HG02798 (cell line): ENCODE results near the gene FCHO2.

ENCODE experiments used
- ATAC-seq: cut with Tn5 transposase; IDR thresholded peaks from one replicate; pipeline ENCODE4 v1.9.1; 2021; ENCODE audit warnings: mild to moderate bottlenecking; ENCODE audit not compliant: unreplicated experiment, poor library complexity

The FCHO2 gene

GRCh38 chr5:73104326-73104725, 148.5 kb downstream of the FCHO2 start:
- no peak for ATAC-seq

GRCh38 chr5:73106335-73106734, 150.5 kb downstream of the FCHO2 start:
- ATAC-seq = no peak

DNA sequence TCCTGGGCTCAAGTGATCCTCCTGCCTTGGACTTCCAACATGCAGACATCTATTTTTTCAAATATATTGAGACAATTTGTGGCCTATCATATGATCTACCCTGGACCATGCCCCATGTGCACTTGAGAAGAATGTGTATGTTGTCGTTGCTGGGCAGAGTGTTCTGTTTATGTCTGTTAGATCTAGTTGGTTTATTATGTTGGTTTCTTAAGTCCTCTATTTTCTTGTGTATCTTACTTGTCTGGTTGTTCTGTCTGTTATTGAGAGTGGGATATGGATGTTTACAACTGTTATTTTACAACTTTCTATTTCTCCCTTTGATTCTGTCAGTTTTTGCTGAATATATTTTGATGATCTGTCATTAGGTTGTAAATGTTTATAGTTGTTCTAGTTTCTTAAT, 154.3 kb downstream of the FCHO2 start:
- ATAC-seq = no peak

GRCh38 chr5:73111536-73111935, 155.7 kb downstream of the FCHO2 start:
- no peak for ATAC-seq

- ATAC-seq = no peak
These were observed 156.5 kb downstream of the FCHO2 start for GRCh38 chr5:73112359-73112758.

- ATAC-seq = no peak
These were observed 158.3 kb downstream of the FCHO2 start for GRCh38 chr5:73114044-73114688.

DNA sequence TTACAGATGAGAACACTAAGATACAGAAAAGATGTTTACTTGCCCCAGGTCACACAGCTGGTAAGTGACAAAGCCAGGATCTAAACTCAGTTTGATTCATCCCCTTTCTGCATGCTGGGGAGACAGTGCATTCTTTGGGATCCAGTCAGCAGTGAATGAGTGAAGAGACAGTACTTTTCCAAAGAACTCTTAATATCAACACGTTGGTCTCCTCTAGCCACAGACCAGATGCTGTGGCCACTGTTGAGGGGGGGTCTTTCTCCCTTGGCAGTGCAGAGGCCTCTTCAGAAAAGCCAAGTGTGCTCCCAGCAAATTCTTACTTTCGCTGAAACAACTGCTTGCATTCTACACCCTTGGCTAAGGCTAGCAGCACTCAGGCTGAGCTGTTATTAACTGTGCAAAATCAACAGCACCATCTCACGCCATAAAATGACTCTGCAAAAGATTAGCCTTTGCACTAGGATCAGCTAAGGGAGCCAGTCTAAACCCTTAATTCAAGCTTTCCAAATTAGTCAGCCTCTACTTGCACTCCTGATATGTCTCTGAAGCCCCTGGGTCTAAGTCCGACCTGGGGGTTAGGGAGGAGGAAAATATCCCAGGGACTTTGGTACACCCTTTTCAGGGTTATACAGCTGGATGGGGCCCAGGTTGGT, 159.7 kb downstream of the FCHO2 start:
- no peak for ATAC-seq

GRCh38 chr5:73116506-73116905, 160.7 kb downstream of the FCHO2 start:
- no peak for ATAC-seq

DNA sequence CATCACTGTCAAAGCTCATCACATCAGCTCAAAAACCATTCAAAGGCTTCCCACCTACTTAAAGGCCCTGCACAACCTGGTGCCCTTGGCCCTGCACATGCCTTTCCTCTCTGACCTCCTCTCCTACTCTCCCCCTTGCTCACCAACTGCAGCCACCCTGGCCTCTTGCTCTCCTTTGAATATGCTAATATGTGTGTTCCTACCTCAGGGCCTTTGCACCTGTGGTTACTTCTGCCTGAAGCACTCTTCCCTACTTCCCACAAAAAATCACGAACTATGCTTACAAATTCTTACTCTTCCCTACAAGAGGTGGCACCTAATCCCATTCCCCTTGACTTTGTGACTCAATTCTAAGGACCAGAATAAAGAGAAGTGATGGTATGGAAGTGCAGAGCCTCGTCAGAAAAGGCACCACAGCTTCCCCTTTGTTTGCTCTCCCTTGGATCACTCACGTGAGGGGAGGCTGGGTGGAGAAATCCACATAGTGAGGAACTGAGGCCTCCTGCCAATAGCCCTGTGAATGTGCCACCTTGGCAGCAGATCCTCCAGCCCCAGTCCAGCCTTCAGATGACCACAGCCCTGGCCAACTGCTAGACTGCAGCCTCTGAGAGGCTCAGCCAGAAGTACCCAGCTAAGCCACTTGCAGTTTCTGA, 161.4 kb downstream of the FCHO2 start:
- no peak for ATAC-seq

DNA sequence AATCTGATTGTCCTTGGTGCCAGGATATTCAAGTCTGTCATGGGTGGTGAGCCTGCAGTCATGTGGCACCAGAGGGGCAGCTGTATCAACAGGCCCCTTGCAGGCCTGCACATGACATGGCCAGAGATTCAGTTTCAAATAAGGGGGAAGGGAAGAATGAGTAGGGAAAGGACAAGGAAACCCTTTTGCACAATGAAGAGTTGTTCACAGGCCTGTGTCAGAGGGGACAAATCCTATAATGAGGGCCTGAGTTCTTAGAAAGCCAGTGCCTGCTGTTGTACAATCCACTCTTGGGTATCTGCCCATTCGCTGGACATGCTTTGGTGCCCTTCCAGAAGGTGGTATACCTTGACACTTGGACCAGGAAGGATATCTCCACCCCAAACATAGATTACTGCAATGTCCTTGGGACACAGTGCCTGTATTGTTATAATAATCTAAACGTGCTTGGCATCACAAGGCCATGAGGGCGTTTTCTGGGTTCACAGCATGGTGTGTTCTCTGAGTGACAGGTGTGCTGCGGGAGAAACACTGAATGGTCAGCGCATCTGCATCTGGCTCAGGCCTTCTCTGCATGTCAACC, 162.6 kb downstream of the FCHO2 start:
- no peak for ATAC-seq

- no peak for ATAC-seq
These were observed 163.8 kb downstream of the FCHO2 start for GRCh38 chr5:73119451-73120157.

- ATAC-seq = no peak
These were observed 164.6 kb downstream of the FCHO2 start, which contains the start of gene TMEM171 for GRCh38 chr5:73120222-73121118. TMEM171 (plus strand) TSS chr5:73120575; CDS start chr5:73123374, 2,799 bp downstream.

- ATAC-seq = no peak
These were observed 165.2 kb downstream of the FCHO2 start for GRCh38 chr5:73121119-73121463.

GRCh38 chr5:73122875-73123810, 167.3 kb downstream of the FCHO2 start:
- ATAC-seq = no peak

DNA sequence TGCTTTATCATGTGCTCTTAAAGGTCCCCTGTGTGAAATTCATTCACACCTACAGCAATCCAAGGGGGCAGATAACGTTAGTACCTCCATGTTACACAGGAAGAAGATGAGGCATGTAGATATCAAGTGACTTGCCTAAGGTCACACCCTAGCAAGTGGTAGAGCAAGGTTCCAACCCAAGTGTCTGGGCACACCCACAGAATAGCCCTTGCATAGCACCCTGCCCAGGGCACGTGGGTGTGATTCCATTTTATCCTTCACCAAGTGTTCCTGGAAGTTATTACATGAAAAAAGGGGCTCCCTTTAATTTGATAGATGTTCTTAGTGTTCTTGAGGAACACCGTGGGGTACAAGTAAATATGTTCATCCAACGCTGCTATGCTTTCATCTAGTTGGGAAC, 169.4 kb downstream of the FCHO2 start:
- no peak for ATAC-seq

GRCh38 chr5:73126381-73126780, 170.5 kb downstream of the FCHO2 start:
- ATAC-seq = no peak

- ATAC-seq = no peak
These were observed 171.1 kb downstream of the FCHO2 start for GRCh38 chr5:73126957-73127356.

DNA sequence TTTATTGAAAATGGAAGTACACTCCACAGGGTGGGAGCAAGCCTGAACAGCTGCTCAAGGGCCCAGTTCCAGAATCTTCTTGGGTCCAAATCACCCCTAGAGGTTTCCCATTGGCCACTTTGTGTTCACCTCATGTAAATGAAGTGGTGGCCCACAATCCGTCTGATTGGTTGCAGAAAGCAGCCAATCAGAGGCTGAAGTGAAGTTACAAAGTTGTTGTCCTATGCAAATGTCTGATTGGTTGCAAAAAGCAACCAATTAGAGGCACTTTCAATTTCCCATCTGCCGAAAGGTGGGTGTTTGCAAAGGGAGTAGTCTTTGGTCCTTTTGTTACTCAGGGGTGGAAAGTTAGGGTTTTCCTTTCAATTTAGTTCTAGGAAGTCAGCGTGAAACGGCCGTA, 173.3 kb downstream of the FCHO2 start:
- ATAC-seq = no peak

DNA sequence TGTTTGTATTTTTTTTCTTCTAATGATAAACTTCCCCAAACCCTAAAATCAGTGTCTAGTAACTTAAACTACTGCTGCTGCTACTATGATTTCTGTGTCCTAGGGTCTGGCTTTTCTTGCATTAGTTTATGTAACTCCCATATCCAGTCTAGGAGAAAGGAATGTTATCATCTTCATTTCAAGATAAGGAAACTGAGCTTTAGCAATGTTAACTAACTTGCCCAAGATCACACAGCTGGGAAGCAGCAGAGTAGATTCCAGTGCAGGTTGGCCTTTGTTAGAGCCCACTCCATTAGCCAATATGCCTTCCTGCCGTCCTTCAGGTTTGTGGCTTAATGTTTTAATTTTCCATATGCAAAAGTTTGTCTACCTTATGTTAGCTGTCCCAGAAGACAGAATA, 175.0 kb downstream of the FCHO2 start:
- no peak for ATAC-seq
